H1 (cell line): Measurements from ENCODE around the gene BTBD9. TPM values are rescaled to one million over a fixed set of nuclear protein-coding genes. Genes with fewer than 3 reads are reported as not detected.

Experiments used
- CTCF ChIA-PET: fragments of 300-600 bp; sonication (Branson Sonifier 250); formaldehyde crosslinking; loops from one replicate; lab custom pipeline; 2021; ENCODE audit not compliant: partially characterized antibody; lab: Charles Lee
- POLR2A ChIA-PET: fragments of 300-600 bp; sonication (Branson Sonifier 250); formaldehyde crosslinking; loops from one replicate; lab custom pipeline; 2021; ENCODE audit warnings: inconsistent platforms; ENCODE audit not compliant: partially characterized antibody; lab: Charles Lee
- DNase-seq, 2 experiments: peaks; one replicate each; pipeline versions ENCODE4 v3.0.0 to v3.0.0-alpha.2; 2010 to 2022; ENCODE audit warnings: low spot score in 2 of 2, low read depth in 1 of 2, mixed read lengths in 1 of 2
- FAIRE-seq: peaks from 2 replicates; lab custom pipeline; 2011; peaks lifted over from hg19 to GRCh38; lab: Jason Lieb, UNC
- H2AFZ ChIP-seq: 2 replicates; pipeline ENCODE4 v1.8.1; 2012; ENCODE audit warnings: low read length, inconsistent platforms
- H2AK5ac ChIP-seq: 2 replicates; pipeline ENCODE4 v1.6.1; 2013; ENCODE audit warnings: low read depth, low read length
- H2BK120ac ChIP-seq: replicated peaks from 2 replicates; pipeline ENCODE3; 2013; ENCODE audit warnings: low read depth, low read length, inconsistent platforms
- H2BK12ac ChIP-seq: 2 replicates; pipeline ENCODE4 v1.6.1; 2013; ENCODE audit warnings: low read depth, low read length
- H2BK15ac ChIP-seq: 2 replicates; pipeline ENCODE4 v1.6.1; 2013; ENCODE audit warnings: low read length
- H2BK20ac ChIP-seq: 2 replicates; pipeline ENCODE4 v1.6.1; 2013; ENCODE audit warnings: low read length
- H2BK5ac ChIP-seq: 2 replicates; pipeline ENCODE4 v1.6.1; 2013; ENCODE audit warnings: low read depth, low read length
- H3K14ac ChIP-seq: 2 replicates; pipeline ENCODE4 v1.6.1; 2013; ENCODE audit warnings: inconsistent platforms; ENCODE audit not compliant: insufficient read length
- H3K18ac ChIP-seq: 2 replicates; pipeline ENCODE4 v1.6.1; 2013; ENCODE audit warnings: low read length; ENCODE audit errors: extremely low read depth
- H3K23ac ChIP-seq: 2 replicates; pipeline ENCODE4 v1.6.1; 2013; ENCODE audit warnings: inconsistent platforms; ENCODE audit not compliant: insufficient read length
- H3K23me2 ChIP-seq: 2 replicates; pipeline ENCODE4 v1.6.1; 2013; ENCODE audit warnings: low read depth, low read length
- H3K27ac ChIP-seq: 2 replicates; pipeline ENCODE4 v1.6.1; 2011; ENCODE audit warnings: low read depth, low read length, inconsistent platforms
- H3K27me3 ChIP-seq, 4 experiments: replicated peaks in 1 of 4; 1 replicate in 1 of 4; 2 replicates in 3 of 4; pipeline versions ENCODE4 v1.6.1 to v1.8.1; 2011 to 2013; ENCODE audit warnings: low read length in 3 of 4, mild to moderate bottlenecking in 3 of 4, inconsistent platforms in 2 of 4, mixed read lengths in 2 of 4, moderate library complexity in 1 of 4; ENCODE audit not compliant: control insufficient read depth in 3 of 4, insufficient read depth in 3 of 4; ENCODE audit errors: extremely low read depth in 1 of 4
- H3K36me3 ChIP-seq, 4 experiments: 2 replicates each; pipeline versions ENCODE4 v1.6.1 to v1.8.1; 2011 to 2013; ENCODE audit warnings: mild to moderate bottlenecking in 4 of 4, low read length in 3 of 4, moderate library complexity in 2 of 4, control low read depth in 1 of 4, inconsistent platforms in 1 of 4; ENCODE audit not compliant: insufficient read depth in 4 of 4, control insufficient read depth in 2 of 4
- H3K4ac ChIP-seq: replicated peaks from 2 replicates; pipeline ENCODE3; 2013; ENCODE audit warnings: low read length, low read depth, mixed read lengths, inconsistent platforms; ENCODE audit not compliant: insufficient read length
- H3K4me1 ChIP-seq, 4 experiments: replicated peaks in 1 of 4; 1 replicate in 1 of 4; 2 replicates in 3 of 4; pipeline versions ENCODE4 v1.6.1 to v1.8.1; 2011 to 2013; ENCODE audit warnings: low read length in 3 of 4, inconsistent platforms in 2 of 4, mixed read lengths in 1 of 4; ENCODE audit not compliant: insufficient read depth in 4 of 4, control insufficient read depth in 3 of 4
- H3K4me2 ChIP-seq, 2 experiments: 2 replicates each; pipeline versions ENCODE4 v1.6.1 to v1.8.1; 2011 to 2013; ENCODE audit warnings: low read depth in 2 of 2, low read length in 2 of 2, control low read depth in 1 of 2, inconsistent platforms in 1 of 2, mild to moderate bottlenecking in 1 of 2; ENCODE audit not compliant: insufficient read depth in 1 of 2
- H3K4me3 ChIP-seq, 4 experiments: fragments of 200-600, 300-600 bp in 1 of 4; sonication (generic), shearing (Covaris generic), sonication (Bioruptor Twin) in 1 of 4; 2 replicates each; pipeline versions ENCODE4 v1.5.1 to v1.8.1; 2011 to 2016; ENCODE audit warnings: low read length in 4 of 4, low read depth in 3 of 4, control low read depth in 2 of 4, inconsistent platforms in 2 of 4, mild to moderate bottlenecking in 2 of 4, mixed read lengths in 1 of 4, moderate library complexity in 1 of 4; ENCODE audit not compliant: insufficient read depth in 2 of 4; ENCODE audit errors: extremely low read depth in 1 of 4
- H3K56ac ChIP-seq: replicated peaks from 2 replicates; pipeline ENCODE3; 2013; ENCODE audit warnings: low read depth, mild to moderate bottlenecking, mixed read lengths, low read length, inconsistent platforms; ENCODE audit not compliant: insufficient read length
- H3K79me1 ChIP-seq: 2 replicates; pipeline ENCODE4 v1.6.1; 2013; ENCODE audit warnings: low read depth, low read length, control low read depth
- H3K79me2 ChIP-seq, 2 experiments: 2 replicates each; pipeline versions ENCODE4 v1.6.1 to v1.8.1; 2012 to 2013; ENCODE audit warnings: low read length in 2 of 2, mild to moderate bottlenecking in 2 of 2, inconsistent platforms in 1 of 2; ENCODE audit not compliant: insufficient read depth in 2 of 2, control insufficient read depth in 1 of 2
- H3K9ac ChIP-seq, 4 experiments: replicated peaks in 1 of 4; 1 replicate in 1 of 4; 2 replicates in 3 of 4; pipeline versions ENCODE4 v1.6.1 to v1.8.1; 2011 to 2013; ENCODE audit warnings: low read depth in 3 of 4, low read length in 3 of 4, control low read depth in 2 of 4, mild to moderate bottlenecking in 2 of 4, moderate library complexity in 2 of 4, inconsistent platforms in 1 of 4; ENCODE audit errors: extremely low read depth in 1 of 4
- H3K9me3 ChIP-seq, 2 experiments: 2 replicates each; pipeline versions ENCODE4 v1.6.1 to v1.8.1; 2012 to 2013; ENCODE audit warnings: mild to moderate bottlenecking in 2 of 2, moderate library complexity in 2 of 2, control low read depth in 1 of 2, inconsistent platforms in 1 of 2, low read depth in 1 of 2, low read length in 1 of 2, mixed read lengths in 1 of 2; ENCODE audit not compliant: insufficient read depth in 2 of 2
- H4K20me1 ChIP-seq, 2 experiments: replicated peaks in 1 of 2; 2 replicates each; pipeline versions ENCODE3 to v1.8.1; 2011 to 2013; ENCODE audit warnings: inconsistent platforms in 2 of 2, low read length in 2 of 2, mild to moderate bottlenecking in 1 of 2; ENCODE audit not compliant: insufficient read depth in 2 of 2, control insufficient read depth in 1 of 2
- H4K5ac ChIP-seq: 2 replicates; pipeline ENCODE4 v1.6.1; 2013; ENCODE audit warnings: low read length, low read depth, mixed read lengths, inconsistent platforms; ENCODE audit not compliant: insufficient read length
- H4K8ac ChIP-seq: 2 replicates; pipeline ENCODE4 v1.8.0; 2013; ENCODE audit warnings: mild to moderate bottlenecking, moderate library complexity, low read length, inconsistent platforms; ENCODE audit not compliant: insufficient read depth; ENCODE audit errors: extremely low read depth
- H4K91ac ChIP-seq: replicated peaks from 2 replicates; pipeline ENCODE3; 2013; ENCODE audit warnings: low read length, mixed read lengths, inconsistent platforms; ENCODE audit not compliant: insufficient read length
- SRF ChIP-seq: IDR thresholded peaks from 2 replicates; pipeline ENCODE4 v1.6.1; 2011; ENCODE audit warnings: mild to moderate bottlenecking, low read depth, low read length, moderate library complexity
- WGBS, 2 experiments: shearing (Covaris generic) in 1 of 2; methylation state at CpG; one replicate each; pipeline versions ENCODE4 v1.1.6 to v1.1.7; 2013 to 2015; ENCODE audit warnings: low lambda C conversion rate in 2 of 2, mixed read lengths in 2 of 2, inconsistent platforms in 1 of 2, low coverage in 1 of 2, missing lambda C conversion rate in 1 of 2; ENCODE audit not compliant: insufficient replicate concordance in 2 of 2, insufficient coverage in 1 of 2, insufficient read length in 1 of 2; ENCODE audit errors: extremely low coverage in 1 of 2, missing lambda C conversion rate in 1 of 2; 5-methylcytosine and 5-hydroxymethylcytosine counted together
- polyA plus RNA-seq, 7 experiments: library from polyadenylated mRNA; depleted of rRNA in 3 of 7; stranded (reverse) in 5 of 7; unstranded in 2 of 7; fragments of >200 nt in 5 of 7; fragments of 200-250 nt in 2 of 7; gene quantifications; 1 replicate in 5 of 7; 2 replicates in 1 of 7; 4 replicates in 1 of 7; pipeline versions ENCODE4 v1.2.1 to v1.2.3, GENCODE V29; 2011 to 2013; ENCODE audit warnings: missing spikeins in 2 of 7, mixed read lengths in 2 of 7
- total RNA-seq: library from RNA; stranded (reverse); fragmentation: NEBNext Ultra II Directional; extraction: Animal tissue kit (Norgen Biotek cat#: 25700); gene quantifications from 2 replicates; pipeline ENCODE4 v1.2.1, GENCODE V29; 2021

BTBD9 gene
- total and polyA plus RNA-seq, 2 of the 8 experiments (the other 6 are each of a cell fraction or from before 2014, with no cell fraction given) = 0.92 to 4.1 TPM

GRCh38 chr6:38350220-38350619 lies 289.5 kb downstream of the BTBD9 start:
- no peak overlapping the region for H2BK120ac ChIP-seq
- H3K18ac ChIP-seq = no peak overlapping the region
- H3K4ac ChIP-seq = no peak overlapping the region
- peaks cover 0 to 6% (median 4%) of the 10 kb centered on the region in 4 experiments; a peak in 2 of 7 replicates for H3K4me1 ChIP-seq
- H3K23ac ChIP-seq = no peak overlapping the region
- H2BK15ac ChIP-seq = no peak overlapping the region
- no peak overlapping the region for H3K14ac ChIP-seq
- DNase-seq (no peak), FAIRE-seq (no peak)
- no peak overlapping the region for H2AK5ac ChIP-seq
- H4K8ac ChIP-seq = no peak overlapping the region
- no peak overlapping the region for H3K56ac ChIP-seq
- ChIA-PET CTCF (interaction anchor here (0.6 to 1.2 kb wide), 2 partner anchors 15 to 1228 kb away, joined by 3 read pairs; no protein-coding TSS in a partner anchor), POLR2A (no interaction called here)
- H3K9me3 ChIP-seq = no peaks in the 10 kb centered on the region
- H2BK20ac ChIP-seq = no peak overlapping the region
- no peaks in the 10 kb centered on the region; the same call in 1 of the 2 replicates for H3K23me2 ChIP-seq
- no peaks in the 10 kb centered on the region for H3K79me2 ChIP-seq
- no peak overlapping the region for H2BK12ac ChIP-seq
- no peak overlapping the region for H4K5ac ChIP-seq
- no peak overlapping the region for H3K9ac ChIP-seq
- H3K36me3 ChIP-seq = no peaks in the 10 kb centered on the region
- no peak overlapping the region for H2BK5ac ChIP-seq
- H4K20me1 ChIP-seq = no peaks in the 10 kb centered on the region
- H3K27ac ChIP-seq = no peak overlapping the region
- H3K4me2 ChIP-seq = no peak overlapping the region
- H4K91ac ChIP-seq = no peak overlapping the region
- no peak overlapping the region for H2AFZ ChIP-seq
- H3K4me3 ChIP-seq = no peak overlapping the region
- 91% methylated on average over 4 of the region's 4 CpGs; no CpG with 5 or more reads in 1 of the 2 experiments for WGBS, 2 experiments
- no peaks in the 10 kb centered on the region for H3K79me1 ChIP-seq
- no peaks in the 10 kb centered on the region for H3K27me3 ChIP-seq
- no peak for TF ChIP-seq SRF
